Measurements from ENCODE around the gene ARHGAP26.

ARHGAP26 gene

DNA sequence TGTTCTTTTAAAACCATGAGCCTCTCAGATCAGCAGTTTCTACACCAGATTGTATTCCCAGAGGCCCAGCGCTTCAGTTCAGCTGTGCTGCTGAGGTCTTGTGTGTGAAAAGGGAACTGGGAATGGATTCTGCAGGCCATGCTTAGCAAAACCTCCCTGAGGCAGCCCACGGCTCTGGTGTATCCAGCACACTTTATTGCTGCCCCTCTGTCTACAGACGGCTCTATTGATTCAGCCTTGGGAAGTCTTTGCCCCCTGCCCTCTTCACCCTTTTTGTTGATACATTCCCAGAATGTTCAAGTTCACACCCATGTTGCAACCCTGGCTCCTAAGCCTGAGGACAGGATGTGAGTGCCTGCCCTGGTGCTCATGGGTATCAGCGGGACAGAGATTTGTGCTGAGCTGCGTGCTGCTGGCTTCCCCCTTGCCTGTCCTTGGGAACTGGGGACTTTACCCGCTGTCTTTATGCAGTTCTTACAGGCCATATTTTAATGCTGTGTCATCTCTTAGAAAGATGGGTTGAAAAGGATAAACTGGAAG lies 37.3 kb downstream of the ARHGAP26 start:
- Histone ChIP-seq H3K4me1 (ENCODE audit: control insufficient read depth, low read length) (no peaks in the 10 kb centered on the region), H3K4me2 (ENCODE audit: low read length) (no peak overlapping the region), H3F3A (ENCODE audit: control insufficient read depth, insufficient read depth) (no peaks in the 10 kb centered on the region), H3K36me3 (ENCODE audit: control insufficient read depth, low read length) (no peaks in the 10 kb centered on the region), H3K27ac (ENCODE audit: low read depth, low read length) (no peak overlapping the region), H3K79me2 (ENCODE audit: control insufficient read depth, low read length) (no peaks in the 10 kb centered on the region), H4K20me1 (ENCODE audit: control insufficient read depth, insufficient read depth, low read depth, low read length) (no peaks in the 10 kb centered on the region), H3K9me2 (replicated peaks; ENCODE audit: control insufficient read depth, low read length) (no peaks in the 10 kb centered on the region), H3K4me3 (ENCODE audit: low read length) (no peak overlapping the region), H3K9me3 (ENCODE audit: control insufficient read depth, insufficient read depth, low read length) (no peaks in the 10 kb centered on the region), H3K27me3 (ENCODE audit: control insufficient read depth, low read length) (peaks cover 20% of the 10 kb centered on the region)
- TF ChIP-seq CTCF (IDR thresholded peaks at IDR 0.05; ENCODE audit: low read depth, low read length, poor library complexity, severe bottlenecking) (no peak), EZH2phosphoT487 (IDR thresholded peaks at IDR 0.05; ENCODE audit: borderline replicate concordance, low read length) (no peak)

DNA sequence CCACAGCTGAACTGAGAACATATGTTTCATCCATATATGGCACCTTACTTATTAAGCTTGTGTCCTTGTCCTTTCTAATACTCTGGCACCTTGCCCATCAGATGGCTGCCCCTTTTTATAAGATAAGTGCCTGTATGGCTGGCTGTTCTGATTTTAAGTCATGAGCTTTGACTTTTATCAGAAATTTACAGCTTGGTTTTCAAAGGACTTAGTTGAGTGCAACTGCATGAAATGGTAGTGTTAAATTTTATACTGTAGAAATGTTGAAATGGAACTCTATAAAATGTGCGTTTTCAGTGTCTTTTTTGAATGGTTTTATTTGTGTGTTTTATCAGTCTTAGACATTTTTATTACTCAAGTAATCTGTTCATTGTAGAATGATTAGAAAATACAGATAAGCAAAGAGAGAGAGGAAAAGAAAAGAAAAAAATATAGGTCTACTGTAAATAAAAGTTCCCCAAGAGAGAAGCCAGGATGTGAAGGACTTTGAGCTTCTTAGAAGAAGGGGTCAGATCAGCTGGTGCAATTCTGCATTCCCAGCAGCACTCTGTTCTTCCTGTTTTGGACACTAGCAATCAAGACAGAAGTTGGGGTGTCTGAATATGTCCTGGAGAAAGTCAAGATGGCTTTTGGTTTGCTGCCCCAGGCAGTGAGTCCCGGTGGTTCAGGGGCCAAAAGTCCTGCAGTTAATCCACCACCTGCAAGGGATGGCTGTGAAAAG lies 38.9 kb downstream of the ARHGAP26 start:
- no peaks in the 10 kb centered on the region for H3F3A ChIP-seq (ENCODE audit: control insufficient read depth, insufficient read depth)
- H4K20me1 ChIP-seq (ENCODE audit: control insufficient read depth, insufficient read depth, low read depth, low read length) = no peaks in the 10 kb centered on the region
- H3K9me2 ChIP-seq (replicated peaks; ENCODE audit: control insufficient read depth, low read length) = no peaks in the 10 kb centered on the region
- no peak overlapping the region for H3K4me3 ChIP-seq (ENCODE audit: low read length)
- no peaks in the 10 kb centered on the region for H3K9me3 ChIP-seq (ENCODE audit: control insufficient read depth, insufficient read depth, low read length)
- no peaks in the 10 kb centered on the region for H3K36me3 ChIP-seq (ENCODE audit: control insufficient read depth, low read length)
- no peak overlapping the region for H3K4me2 ChIP-seq (ENCODE audit: low read length)
- H3K27me3 ChIP-seq (ENCODE audit: control insufficient read depth, low read length) = peaks cover 20% of the 10 kb centered on the region
- H3K27ac ChIP-seq (ENCODE audit: low read depth, low read length) = no peak overlapping the region
- H3K79me2 ChIP-seq (ENCODE audit: control insufficient read depth, low read length) = no peaks in the 10 kb centered on the region
- H3K4me1 ChIP-seq (ENCODE audit: control insufficient read depth, low read length) = no peaks in the 10 kb centered on the region
- no peak for TF ChIP-seq CTCF (IDR thresholded peaks at IDR 0.05; ENCODE audit: low read depth, low read length, poor library complexity, severe bottlenecking)
- no peak for TF ChIP-seq EZH2phosphoT487 (IDR thresholded peaks at IDR 0.05; ENCODE audit: borderline replicate concordance, low read length)

- no peak for TF ChIP-seq EZH2phosphoT487 (IDR thresholded peaks at IDR 0.05; ENCODE audit: borderline replicate concordance, low read length)
- TF ChIP-seq CTCF (IDR thresholded peaks at IDR 0.05; ENCODE audit: low read depth, low read length, poor library complexity, severe bottlenecking) = no peak
- Histone ChIP-seq H3K27me3 (ENCODE audit: control insufficient read depth, low read length) (peaks cover 20% of the 10 kb centered on the region), H3K27ac (ENCODE audit: low read depth, low read length) (no peak overlapping the region), H3K4me2 (ENCODE audit: low read length) (no peak overlapping the region), H3K36me3 (ENCODE audit: control insufficient read depth, low read length) (no peaks in the 10 kb centered on the region), H3K79me2 (ENCODE audit: control insufficient read depth, low read length) (no peaks in the 10 kb centered on the region), H3F3A (ENCODE audit: control insufficient read depth, insufficient read depth) (no peaks in the 10 kb centered on the region), H3K9me3 (ENCODE audit: control insufficient read depth, insufficient read depth, low read length) (no peaks in the 10 kb centered on the region), H3K9me2 (replicated peaks; ENCODE audit: control insufficient read depth, low read length) (no peaks in the 10 kb centered on the region), H3K4me3 (ENCODE audit: low read length) (no peak overlapping the region), H3K4me1 (ENCODE audit: control insufficient read depth, low read length) (no peaks in the 10 kb centered on the region), H4K20me1 (ENCODE audit: control insufficient read depth, insufficient read depth, low read depth, low read length) (no peaks in the 10 kb centered on the region)
Observed at GRCh38 chr5:142810081-142810480, 39.9 kb downstream of the ARHGAP26 start.

Data from DOHH2 (cell line).